NCI-H2081 treated with DMSO at 0.1 percent for 48 hours (cell line): ENCODE data around the gene RNF126.
"Not testable (repeated sequence)": the region's sequence is repeated elsewhere in the genome, so short reads cannot be mapped to it uniquely, and the experiment has no call there.

Source experiments
- DNase-seq: peaks from one replicate; lab custom pipeline; 2025; lab: John Stamatoyannopoulos, UW

RNF126 gene

GRCh38 chr19:662962-663681 is at the start of gene RNF126:
TSS of gene RNF126 (minus strand) at chr19:663214. CDS start at chr19:663121, 93 bp downstream.
- peak; percentile 40 for DNase-seq

- DNase-seq = no peak
Observed at GRCh38 chr19:711254-711653, 48.2 kb upstream of the RNF126 start.

GRCh38 chr19:710767-711166 is 47.8 kb upstream of the RNF126 start:
- no peak for DNase-seq

GRCh38 chr19:709965-710571 is 47.1 kb upstream of the RNF126 start:
- no peak for DNase-seq

DNA sequence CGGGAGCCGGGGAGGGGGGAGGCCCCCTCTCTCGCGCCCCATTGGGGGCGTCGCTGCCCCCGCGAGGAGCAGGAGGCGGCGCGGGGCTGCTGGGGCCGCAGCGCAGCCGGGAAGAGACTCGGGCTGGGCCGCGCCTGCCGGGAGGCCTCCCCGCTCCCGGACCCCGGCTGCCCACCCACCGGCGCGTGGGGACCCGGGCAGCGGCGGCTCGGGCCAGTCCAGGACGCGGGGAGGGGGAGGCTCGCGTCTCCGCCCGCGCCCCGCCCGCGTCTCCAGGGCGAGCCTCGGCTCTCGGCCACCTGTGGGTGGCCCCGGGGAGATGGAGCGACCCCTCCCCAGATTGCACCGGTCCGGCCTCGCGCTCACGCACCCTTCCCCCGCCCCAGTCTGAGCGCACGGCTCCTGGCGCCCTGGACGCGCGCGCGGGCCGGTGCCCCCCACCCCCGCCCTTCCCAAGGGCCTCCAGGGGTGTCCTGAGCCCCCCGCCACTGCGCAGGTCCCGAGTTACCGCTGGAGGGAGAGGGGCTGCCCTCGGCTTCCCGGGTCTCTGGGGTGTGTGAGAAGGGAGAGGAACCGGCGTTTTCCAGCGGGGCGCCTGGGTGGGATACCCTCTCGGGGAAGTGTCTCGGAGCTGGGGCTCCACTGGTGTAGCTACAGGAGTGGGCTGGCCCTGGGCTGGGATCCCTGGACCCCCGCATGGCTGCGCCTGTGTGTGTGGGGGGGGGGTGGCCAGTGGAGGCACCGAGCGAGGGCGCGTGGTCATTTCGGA is 46.4 kb upstream of the RNF126 start:
- DNase-seq = no peak

DNA sequence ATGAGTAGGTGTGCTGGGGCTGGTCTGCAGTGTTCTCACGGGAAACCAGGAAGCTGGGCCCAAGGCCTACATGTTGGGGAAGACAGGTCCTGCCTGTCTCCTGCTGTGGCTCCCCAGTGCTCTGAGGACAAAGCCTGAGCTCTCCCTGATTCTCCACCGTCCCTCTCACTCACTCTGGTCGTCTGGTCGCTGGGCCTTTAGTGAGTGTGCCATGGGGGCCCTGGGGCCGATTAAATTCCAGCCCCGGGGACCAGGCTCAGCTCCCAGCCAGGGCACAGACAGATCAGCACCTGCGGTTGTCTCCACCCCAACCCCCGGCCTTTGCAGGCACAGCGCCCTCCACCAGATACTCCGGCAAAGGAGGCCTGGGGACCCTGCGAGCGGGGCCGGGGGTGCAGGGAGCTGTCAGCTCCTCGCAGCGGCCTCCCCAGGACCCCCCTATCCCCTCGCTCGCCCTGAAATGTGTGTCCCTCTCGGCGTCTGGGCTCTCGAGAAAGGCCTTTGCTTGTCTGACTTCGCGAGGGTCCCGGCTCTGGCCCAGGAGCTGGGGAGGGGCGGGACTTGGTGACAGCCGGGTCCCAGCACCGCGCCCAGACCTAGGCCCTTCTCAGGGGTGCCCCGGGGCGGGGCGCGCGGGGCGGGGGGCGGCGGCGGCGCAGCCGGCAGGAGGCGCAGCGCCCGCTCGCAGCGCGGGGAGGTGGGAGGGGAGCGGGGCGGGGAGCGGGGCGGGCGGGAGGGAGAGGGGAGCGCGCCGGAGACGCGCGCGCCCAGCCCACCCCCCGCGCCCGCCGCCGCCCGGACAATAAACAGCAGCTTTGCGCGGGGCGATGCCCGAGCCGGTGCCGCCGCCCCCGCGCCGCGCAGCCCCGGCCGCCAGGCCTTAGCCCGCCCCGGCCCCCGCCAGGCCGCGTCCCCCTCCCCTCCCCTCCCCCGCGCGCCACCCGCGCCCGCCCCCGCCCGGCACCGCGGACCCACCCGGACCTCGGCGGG is 45.4 kb upstream of the RNF126 start, which contains the start of gene PALM:
TSS of gene PALM (plus strand) at position 782 of the 990 bp plus-strand sequence. CDS start 212 bp downstream, outside the sequence.
- no peak for DNase-seq

- DNase-seq = no peak
Observed at GRCh38 chr19:704447-704741, 41.4 kb upstream of the RNF126 start.

GRCh38 chr19:703651-704446 is 40.8 kb upstream of the RNF126 start:
- DNase-seq = no peak

DNA sequence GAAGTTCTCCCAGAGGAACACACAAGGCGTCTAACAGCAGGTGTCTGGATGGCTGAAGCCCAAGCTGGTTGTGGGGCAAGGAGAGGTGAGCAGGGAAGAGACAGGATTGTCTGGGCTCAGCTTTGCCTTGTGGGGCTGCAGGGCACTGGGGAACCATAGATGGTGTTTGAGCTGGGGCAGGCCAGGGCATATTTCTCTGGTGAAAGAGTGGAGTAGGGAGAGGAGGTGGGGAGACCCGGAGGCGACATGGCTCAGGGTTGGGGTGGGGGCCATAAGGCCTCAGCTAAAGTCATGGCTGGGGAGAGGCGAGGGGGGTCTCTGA is 40.3 kb upstream of the RNF126 start:
- DNase-seq = no peak

- not testable (repeated sequence) for DNase-seq
Observed at GRCh38 chr19:702847-703246, 39.8 kb upstream of the RNF126 start.

DNA sequence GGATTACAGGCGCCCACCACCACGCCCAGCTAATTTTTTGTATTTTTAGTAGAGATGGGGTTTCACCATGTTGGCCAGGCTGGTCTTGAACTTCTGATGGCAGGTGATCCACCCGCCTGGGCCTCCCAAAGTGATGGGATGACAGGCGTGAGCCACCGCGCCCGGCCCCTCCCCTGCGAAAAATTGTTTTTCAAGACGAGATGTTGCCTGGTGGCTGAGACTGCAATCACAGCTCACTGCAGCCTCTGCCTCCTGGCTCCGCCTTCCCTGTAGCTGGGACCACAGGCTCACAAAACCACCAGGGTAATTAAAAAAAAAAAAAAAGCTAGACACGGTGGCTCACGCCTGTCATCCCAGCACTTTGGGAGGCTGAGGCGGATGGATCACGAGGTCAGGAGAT is 36.9 kb upstream of the RNF126 start:
- not testable (repeated sequence) for DNase-seq

DNA sequence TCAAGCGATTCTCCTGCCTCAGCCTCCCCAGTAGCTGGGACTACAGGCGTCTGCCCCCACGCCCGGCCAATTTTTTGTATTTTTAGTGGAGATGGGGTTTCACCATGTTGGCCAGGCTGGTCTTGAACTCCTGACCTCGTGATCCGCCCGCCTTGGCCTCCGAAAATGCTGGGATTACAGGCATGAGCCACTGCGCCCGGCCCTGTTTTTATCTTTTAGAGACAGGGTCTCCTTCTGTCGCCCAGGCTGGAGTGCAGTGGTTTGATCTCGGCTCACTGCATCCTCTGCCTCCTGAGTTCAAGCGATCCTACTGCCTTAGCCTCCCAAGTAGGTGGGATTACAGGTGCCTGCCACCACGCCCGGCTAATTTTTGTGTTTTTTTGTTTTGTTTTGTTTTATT is 35.5 kb upstream of the RNF126 start:
- not testable (repeated sequence) for DNase-seq

DNA sequence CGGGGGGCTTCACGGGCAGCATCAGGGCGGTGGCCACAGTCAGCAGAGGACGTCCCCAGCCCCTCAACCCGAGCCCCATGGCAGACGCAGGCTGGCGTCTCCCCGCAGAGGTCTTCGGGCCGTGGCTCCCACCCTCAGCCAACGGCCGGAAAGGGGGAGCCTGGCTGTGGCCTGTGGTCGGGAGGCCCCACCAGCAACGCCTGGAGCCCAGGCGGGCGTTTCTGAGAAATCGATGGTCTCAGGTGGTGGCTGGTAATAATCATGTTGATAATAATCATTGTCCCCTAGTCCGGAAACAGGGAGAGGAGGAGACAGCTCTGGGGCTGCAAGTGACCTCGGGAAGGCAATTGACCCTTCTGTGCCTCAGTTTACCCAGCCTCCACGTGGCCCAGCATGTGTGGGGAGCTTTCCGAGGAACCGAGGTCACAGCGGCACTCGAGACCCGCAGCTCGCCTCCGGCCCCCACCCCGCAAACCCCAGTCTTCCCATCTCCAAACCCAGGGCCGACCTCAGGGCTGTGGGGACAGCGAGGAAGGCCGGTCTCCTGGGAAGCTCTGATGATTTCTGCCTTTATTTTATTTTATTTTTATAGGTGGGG is 32.4 kb upstream of the RNF126 start, which contains the start of gene PRSS57:
TSS of gene PRSS57 (minus strand) at position 101 of the 598 bp plus-strand sequence. CDS start at position 79, 22 bp downstream.
- no peak for DNase-seq

DNA sequence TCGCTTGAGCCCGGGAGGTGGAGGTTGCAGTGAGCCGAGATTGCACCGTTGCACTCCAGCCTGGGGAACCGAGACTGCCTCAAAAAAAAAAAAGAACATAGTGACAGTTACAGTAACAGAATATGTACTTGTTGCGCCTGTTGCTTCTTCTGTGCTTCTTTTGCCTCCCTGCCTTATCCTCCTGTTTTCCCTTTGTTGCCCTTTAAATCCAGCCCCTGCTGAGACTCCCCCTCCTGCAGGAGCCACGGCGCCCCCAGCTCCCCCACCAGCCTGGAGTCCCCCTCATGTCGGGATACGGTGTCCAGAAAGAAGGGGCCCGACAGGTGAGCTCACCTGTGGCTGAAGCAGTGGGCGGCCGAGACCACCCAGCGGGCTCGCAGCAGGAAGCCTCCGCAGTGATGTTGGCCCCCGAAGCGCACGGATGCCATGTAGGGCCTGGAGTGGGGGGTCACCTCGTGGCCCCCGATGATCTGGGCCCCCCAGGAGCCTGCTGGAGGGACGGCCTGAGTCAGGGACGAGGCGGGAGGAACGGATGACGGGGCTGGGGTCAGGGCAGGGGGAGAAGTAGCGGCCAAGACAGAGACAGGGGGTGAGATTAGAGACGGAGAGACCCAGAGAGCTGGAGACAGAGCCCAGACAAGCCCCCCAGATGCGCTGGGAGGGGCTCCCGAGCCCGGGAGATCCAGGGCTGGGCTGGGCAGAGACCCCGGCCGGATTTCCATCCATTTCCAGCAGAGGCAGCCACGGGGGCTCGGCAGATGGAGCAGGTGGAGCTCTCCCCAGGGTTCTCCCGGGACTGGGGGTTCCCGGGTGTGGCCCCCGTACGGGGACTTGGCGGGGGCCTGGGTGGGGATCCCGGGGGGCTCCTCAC is 31.7 kb upstream of the RNF126 start:
- no peak for DNase-seq

DNA sequence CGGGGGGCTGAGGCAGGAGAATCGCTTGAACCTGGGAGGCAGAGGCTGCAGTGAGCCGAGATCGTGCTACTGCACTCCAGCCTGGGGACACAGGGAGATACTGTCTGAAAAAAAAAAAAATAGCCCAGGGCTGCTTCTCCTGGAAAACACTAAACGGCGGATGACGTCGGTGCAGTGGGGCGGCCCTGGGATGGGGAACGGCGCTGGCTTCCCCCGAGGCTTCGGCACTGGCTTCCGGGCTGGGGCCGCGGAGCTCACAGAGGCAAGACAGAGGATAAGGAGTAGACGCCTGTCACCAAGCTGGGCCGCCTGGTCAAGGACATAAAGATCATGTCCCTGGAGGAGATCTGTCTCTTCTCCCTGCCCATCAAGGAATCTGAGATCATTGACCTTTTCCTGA is 27.2 kb upstream of the RNF126 start:
- DNase-seq = no peak

GRCh38 chr19:688992-689391 is 26.0 kb upstream of the RNF126 start:
- no peak for DNase-seq

- no peak for DNase-seq
Observed at GRCh38 chr19:688214-688613, 25.2 kb upstream of the RNF126 start.

DNA sequence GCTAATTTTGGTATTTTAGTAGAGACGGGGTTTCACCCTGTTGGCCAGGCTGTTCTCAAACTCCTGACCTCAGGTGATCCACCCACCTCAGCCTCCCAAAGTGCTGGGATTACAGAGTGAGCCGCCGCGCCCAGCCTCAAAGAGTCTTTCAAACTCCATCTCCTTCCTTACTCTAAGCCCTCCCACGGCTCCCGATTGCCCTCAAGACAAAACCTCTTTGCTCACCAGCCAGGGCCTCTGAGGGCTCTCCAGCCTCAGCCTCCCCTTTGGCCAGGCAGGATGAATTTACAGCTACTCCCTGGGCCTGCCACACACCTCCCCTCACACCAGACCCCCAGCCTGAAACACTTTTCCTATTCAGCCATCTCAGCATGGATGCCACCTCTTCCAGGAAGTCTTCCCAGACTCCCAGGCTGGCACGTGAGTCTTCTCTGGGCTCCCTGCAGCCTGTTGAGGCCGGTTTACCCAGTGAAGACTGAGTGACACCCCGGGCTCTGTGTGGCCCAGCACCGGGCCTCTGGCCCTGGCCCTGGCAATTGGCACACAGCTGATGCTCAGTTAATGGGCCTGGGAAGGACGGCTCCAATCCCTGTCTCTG is 24.7 kb upstream of the RNF126 start:
- no peak for DNase-seq

GRCh38 chr19:686589-687297 is 23.7 kb upstream of the RNF126 start:
- no peak for DNase-seq
